HG02759 (cell line): ENCODE data around the gene KIF4A.
"Not testable (repeated sequence)": the region's sequence is repeated elsewhere in the genome, so short reads cannot be mapped to it uniquely, and the experiment has no call there.

Experiments
- ATAC-seq: cut with Tn5 transposase; IDR thresholded peaks from one replicate; pipeline ENCODE4 v1.9.1; 2021; ENCODE audit warnings: mild to moderate bottlenecking, moderate library complexity; ENCODE audit not compliant: unreplicated experiment

The KIF4A gene

GRCh38 chrX:70280573-70280972 lies 9.3 kb upstream of the KIF4A start:
- no peak for ATAC-seq

GRCh38 chrX:70281951-70282350 lies 8.0 kb upstream of the KIF4A start, which contains the start of gene RAB41:
Gene RAB41 (plus strand): TSS chrX:70282172. CDS start chrX:70282218, 46 bp downstream.
- no peak for ATAC-seq

GRCh38 chrX:70289168-70289792 lies 624 bp upstream of the KIF4A start:
- no peak for ATAC-seq

GRCh38 chrX:70292788-70293187 lies 2.9 kb downstream of the KIF4A start:
- ATAC-seq = no peak

- ATAC-seq = no peak
Observed at GRCh38 chrX:70293621-70294020, 3.7 kb downstream of the KIF4A start.

GRCh38 chrX:70301716-70302115 lies 11.8 kb downstream of the KIF4A start:
- no peak for ATAC-seq

- no peak for ATAC-seq
Observed at GRCh38 chrX:70313503-70313902, 23.6 kb downstream of the KIF4A start.

- ATAC-seq = no peak
Observed at GRCh38 chrX:70322784-70323183, 32.9 kb downstream of the KIF4A start.

- ATAC-seq = not testable (repeated sequence)
Observed at GRCh38 chrX:70323628-70324027, 33.7 kb downstream of the KIF4A start.

GRCh38 chrX:70324326-70324725 lies 34.4 kb downstream of the KIF4A start:
- no peak for ATAC-seq

- no peak for ATAC-seq
Observed at GRCh38 chrX:70331161-70331560, 41.3 kb downstream of the KIF4A start.

- no peak for ATAC-seq
Observed at GRCh38 chrX:70332600-70332999, 42.7 kb downstream of the KIF4A start.

- peak; percentile 100 for ATAC-seq
Observed at GRCh38 chrX:70336767-70337166, 46.9 kb downstream of the KIF4A start.

GRCh38 chrX:70338290-70338689 lies 48.4 kb downstream of the KIF4A start:
- no peak for ATAC-seq

GRCh38 chrX:70343435-70343834 lies 53.5 kb downstream of the KIF4A start:
- ATAC-seq = no peak

- ATAC-seq = no peak
Observed at GRCh38 chrX:70346418-70347070, 56.6 kb downstream of the KIF4A start.

GRCh38 chrX:70348825-70349224 lies 58.9 kb downstream of the KIF4A start:
- not testable (repeated sequence) for ATAC-seq

GRCh38 chrX:70349367-70350125 lies 59.6 kb downstream of the KIF4A start:
- not testable (repeated sequence) for ATAC-seq

- ATAC-seq = no peak
Observed at GRCh38 chrX:70352496-70352895, 62.6 kb downstream of the KIF4A start.

- ATAC-seq = no peak
Observed at GRCh38 chrX:70353514-70353913, 63.6 kb downstream of the KIF4A start.

- ATAC-seq = no peak
Observed at GRCh38 chrX:70354716-70355115, 64.8 kb downstream of the KIF4A start.

GRCh38 chrX:70359458-70359857 lies 69.6 kb downstream of the KIF4A start:
- ATAC-seq = no peak
